NCI-H2171 treated with DMSO at 0.1 percent for 48 hours (cell line): Measurements from ENCODE around the gene CCDC88C.

ENCODE experiments used
- DNase-seq: peaks from one replicate; lab custom pipeline; 2025; lab: John Stamatoyannopoulos, UW

The CCDC88C gene

DNA sequence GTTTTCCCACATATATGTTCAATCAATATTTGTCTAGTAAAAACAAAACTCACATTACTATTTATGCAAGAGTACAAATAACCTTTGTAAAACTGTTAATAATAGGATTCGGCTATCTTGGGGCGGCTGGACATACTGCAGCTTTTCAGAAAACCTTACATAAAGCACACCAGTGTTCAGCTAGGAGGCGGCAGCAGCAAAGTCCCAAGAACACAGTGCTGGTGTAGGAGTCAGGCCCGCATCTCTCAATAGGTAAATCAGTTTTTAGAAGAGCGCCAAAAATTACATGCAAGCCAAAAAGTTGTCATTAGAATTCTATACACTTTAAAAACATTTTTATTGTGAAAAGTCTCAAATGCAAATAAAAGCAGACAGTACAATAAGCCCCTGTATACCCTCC is 37.5 kb downstream of the CCDC88C start:
- DNase-seq, result no peak

DNA sequence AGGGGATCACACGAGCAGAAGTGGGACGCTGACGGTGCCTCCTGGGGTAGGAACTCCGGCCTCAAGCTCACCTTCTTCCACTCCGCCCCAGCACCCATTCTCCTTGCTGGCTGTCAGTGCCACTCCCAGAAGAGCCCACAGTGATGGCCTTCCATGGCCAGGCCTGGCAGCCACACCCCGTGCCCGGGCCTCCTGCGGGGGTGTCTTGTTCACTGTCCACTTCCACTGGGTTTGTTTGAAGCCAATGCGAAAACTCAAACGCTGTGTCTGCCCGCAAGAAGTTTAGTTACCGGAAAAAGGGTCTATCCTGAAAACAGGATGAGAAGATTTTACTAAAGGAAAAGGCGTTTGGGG is 38.1 kb downstream of the CCDC88C start:
- no peak for DNase-seq

DNA sequence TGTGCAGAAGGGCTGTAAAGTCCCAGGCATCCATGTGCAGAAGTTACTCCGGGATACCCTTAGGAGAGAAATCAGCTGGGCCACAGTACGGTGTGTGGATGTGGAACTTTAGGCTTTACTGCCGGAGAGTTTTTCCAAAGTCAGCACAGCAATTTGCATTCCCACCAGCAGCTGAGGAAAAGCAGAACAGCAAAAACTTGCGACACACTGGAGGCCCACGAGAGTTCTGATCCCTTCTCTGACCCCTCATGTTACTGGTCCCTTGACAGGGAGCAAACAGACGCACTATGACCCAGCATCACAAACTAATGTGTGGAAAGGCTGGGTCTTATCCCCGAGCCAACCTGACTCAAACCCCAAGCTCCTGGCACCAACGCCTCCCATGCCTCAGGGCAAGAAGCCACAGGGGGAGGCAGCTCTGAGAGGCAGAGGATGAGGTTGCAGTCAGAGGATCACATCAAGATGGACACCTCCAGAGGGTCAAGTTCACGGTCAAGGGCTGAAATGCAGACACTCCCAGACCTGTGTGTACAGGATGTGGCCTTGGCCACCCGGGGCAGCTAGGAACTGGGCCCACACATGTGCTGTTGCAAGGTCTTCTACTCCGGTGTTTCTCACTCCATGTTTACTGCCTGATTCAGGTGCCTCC is 38.6 kb downstream of the CCDC88C start:
- DNase-seq, result no peak

DNA sequence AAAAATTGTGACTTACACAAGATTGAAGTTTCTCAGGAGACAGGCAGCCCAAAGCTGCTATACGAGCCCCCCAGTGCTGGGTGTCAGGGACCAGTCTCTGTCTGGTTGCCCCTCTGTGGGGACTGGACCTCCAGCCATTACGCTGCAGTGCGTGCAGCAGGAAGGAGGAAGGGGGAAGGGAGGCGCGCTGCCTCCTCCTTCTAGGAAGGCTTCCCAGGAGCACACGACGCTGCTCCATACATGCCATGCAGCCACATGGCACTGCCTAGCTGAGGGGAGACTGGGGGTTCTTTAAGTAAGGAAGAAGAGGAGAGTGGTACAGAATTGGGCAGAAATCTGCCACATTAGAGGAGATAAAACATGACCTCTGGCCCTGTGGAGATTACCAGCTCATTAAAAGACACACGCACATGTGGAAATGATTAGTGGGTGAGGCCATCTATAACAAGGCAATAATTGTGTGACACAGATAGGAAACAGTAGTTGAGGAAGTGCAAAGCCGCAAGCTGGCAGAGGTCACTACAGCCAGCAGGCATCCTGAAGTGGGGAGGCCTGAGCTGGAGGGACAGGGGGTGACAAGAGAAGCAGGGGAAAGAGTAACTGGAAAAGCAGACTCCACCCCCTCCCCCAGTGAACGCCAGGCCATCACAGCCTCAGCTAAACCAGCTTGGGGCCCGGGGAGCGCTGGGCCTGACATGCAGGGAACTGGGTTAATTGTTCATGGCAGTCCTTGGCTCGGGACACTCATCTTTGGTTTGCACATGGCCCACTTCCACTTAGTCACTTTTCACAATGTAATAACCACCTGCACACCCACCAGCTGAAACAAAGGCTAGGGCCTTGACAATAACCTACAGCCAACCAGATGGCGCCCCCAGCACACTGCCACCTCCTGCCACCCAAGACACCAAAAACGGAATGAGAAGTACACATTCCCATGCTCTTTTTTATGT is 39.6 kb downstream of the CCDC88C start:
- no peak for DNase-seq

DNA sequence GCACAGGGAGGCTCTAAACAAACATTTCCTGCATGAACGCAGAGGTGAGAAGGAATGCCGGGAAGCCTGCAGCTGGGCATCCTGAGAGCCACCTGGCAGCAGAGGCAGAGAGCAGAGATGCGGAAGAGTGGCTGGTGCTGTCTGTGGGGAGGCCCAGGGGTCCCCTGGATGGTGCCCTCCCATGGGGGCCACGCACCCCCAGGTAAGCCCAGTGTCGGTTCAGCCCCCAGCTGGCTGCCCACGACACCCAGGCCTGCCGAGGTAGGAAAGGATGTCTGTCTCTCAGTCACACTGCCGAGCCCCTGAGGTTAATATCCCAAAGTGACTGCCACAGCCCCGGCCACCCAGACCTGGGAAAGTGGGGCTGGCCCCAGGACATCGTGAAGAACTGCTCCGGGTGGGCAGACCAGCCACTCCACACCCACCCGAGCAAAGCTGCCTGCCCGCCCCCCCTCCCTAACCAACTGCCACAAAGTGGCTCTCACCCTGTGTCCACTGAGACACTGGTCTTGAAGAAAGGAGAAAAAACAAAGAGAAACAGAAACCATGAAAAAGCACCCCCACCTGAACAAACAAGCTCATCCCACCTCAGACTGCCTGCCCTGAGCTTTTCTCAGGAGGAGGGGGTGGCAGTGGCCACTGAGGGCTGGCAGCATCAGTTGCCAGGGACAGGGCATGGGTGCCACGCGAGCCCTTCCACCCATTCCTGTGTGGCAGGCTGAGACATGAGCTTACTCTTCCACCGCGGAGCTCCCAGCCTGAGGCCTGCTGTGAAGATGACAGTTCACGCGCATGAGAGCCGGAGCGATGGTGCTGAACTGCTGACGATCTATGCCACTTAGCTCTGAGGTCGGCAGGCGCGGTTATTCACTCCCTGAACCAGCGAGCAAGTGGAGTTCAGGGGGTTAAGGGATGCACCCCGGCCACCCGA is 40.8 kb downstream of the CCDC88C start:
- DNase-seq, result peak; percentile 64

DNA sequence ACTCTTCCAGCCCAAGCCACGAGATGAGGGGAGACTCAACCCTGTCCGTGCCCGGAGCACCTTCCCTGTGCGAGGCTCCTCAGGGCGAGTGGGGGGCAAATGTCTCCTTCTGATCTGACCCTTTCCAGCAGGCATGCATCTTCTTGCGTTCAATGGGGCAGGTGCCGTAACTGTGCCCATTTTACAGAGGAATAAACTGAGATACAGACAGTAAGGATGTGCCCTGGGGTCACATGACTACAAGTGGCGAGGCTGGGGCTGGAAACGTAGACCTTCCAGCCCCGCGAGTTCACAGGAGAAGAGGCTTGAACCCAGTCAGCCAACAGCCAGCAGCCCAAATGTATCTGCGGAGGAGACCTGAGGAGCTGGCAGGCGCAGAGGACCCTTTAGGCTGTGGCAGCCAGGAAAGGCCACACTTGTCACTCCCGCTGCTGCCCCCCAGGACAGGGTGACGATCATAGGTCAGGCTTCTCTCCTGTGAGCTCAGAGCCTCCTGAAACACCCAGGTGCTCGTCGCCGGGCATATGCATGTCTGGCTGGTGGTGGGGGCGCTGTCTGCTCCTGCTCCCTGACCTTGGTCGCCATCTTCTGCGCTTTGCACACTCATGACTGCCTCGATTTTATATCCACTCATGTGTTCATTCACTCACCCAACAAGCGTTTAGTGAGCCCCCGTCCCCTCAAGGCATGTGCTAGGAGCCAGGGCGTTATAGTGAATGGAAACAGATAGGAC is 41.7 kb downstream of the CCDC88C start:
- DNase-seq, result peak; percentile 59

DNA sequence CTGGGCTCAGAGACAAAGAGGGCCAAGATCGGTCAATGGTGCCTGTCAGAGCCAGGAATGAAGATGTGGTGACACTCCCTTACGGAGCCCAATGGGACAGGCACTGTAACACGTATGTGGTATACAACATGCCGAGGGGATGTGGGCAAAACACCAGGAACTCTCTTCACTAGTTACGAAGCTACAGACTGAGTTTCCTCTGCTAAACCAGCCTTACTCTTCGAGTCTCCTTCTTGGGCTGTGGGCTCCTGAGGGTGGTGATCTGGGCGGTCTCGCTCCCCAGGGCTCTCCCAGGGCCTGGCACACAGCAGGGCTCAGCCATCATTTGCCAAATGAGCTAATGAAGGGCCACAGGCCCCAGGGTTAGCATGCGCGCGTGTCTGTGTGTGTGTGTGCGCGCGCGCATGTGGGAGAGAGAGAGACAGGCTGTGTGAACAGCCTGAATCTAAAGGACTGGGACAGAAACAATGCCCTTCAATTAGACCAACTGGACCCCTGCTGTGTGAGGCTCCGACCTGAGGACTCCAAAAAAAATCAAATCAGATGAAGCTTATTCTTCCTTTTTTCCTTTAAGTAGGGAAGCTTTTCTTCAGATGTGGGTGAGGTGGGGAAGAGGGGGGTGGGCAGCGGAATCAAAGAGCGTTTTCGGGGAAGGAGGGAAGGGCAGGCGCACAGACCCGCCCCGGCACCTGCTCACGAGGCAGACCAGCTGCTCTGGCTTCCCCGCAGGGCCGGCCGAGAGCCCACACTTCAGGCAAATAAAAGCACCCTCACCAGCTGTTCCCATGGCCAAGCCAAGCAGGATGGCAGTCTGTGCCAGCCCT is 42.5 kb downstream of the CCDC88C start:
- peak; percentile 88 for DNase-seq

DNA sequence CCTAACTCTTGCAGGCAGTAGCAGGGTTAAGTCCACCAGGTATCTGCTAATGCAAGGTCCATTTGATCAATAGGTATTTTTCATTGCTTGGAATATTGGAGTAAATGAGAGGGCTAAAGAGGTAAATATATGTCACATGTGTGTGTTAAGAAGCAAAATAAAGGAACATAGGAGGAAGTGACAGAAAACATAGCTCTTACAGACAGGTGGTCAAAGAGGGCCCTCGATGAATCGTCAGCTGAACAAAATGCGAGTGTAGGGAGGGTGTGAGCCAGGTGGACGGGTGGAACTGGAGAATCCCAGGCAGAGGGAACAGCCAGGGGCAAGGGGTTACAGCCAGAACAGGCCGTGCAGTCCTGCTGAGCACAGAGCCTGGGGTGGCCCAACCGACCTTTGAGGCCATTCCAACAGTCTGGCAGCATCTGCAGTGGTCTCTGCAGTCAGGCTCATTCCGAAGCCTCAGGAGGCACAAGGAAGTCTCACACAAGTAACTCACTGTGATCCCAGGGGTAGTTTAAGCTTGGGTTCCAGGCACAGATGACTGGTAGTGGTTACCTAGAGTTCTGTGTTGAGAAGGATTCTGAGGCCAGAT is 43.2 kb downstream of the CCDC88C start:
- peak; percentile 48 for DNase-seq

DNA sequence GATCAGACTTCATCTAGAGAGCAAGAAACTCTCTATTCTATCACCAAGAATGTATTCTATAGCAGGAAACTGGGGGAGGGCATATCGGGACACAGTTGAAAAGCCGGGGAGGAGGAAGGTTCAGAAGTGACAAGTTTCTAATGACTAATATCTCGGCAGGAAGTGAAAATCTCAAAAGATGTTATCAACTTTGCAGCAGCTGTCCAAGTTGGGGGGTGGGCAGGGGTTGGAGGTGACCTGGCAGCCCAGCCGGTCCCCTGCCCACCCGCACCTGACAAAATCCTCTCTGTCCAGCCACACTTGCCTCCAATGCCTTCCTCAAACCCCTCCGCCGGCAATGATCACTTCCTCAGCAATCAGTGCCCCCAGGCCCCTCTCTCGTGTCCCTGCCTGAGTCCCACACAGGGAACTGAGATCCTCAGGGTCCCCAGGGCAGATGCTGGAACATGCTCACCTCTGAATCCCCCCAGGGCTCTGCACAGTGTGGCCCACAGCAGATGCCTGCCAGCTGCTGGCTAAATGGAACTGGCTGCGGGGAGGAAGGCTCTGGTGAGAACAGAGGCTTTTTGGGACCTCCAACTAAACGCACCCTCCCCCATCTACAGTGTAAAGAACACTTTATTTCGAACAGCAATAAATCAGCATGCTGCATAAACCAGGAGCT is 43.9 kb downstream of the CCDC88C start:
- DNase-seq, result peak; percentile 76

DNA sequence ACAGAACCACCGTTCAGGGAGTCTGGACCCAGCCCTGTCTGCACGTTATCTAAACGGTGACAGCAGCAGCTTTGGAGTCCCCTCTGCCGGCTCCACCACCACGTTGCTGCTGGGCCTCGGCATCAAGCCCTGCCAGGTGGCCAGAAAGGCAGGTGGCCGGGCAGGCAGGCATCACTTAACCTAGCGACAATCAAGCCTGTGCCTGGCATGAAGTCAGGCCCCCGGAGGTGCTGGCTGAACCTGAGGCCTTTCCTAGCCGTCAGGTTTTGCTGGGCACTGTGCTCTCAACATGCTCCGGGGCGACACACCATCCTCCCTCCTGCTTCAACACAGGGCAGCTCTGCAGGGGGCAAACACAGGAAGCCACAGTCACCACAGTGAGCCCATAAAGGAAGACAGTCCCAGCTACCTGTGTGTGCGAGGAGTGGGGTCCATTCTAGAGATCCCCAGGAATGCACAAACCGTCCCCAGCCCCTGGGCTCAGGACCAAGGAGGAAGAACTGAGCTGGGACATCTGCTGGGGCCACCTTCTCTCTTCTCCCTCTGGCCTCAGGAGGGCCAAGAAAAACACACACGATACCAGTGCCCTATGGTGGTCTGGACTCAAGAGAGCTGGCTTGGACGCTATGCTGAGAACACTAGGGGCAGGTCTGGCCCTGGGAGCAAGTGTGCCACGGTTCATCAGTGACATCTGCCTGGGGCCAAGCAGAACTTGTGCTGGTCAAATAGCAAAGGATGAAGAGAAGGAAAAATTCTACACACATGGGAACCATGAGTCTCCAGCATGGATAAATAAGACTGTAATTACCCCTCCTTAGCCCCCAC is 44.7 kb downstream of the CCDC88C start:
- peak; percentile 61 for DNase-seq

DNA sequence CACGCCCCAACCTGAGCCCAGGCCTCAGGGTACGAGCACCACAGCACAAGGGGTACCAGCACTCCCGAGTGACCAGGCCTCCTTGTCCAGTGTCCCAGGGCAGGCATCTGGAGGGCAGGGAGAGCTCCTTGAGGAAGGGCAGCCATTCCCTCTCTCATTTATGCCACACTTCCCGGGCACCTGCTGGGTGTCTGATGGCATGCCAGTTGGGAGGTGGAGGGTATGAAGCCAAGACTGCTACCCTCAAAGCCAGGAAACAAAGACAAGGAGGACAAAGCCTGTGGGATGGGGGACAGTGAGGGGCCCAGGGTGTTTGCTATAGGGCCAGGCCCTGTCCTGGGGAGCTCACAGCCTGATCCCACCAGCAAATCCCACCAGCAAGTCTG is 45.6 kb downstream of the CCDC88C start:
- no peak for DNase-seq

DNA sequence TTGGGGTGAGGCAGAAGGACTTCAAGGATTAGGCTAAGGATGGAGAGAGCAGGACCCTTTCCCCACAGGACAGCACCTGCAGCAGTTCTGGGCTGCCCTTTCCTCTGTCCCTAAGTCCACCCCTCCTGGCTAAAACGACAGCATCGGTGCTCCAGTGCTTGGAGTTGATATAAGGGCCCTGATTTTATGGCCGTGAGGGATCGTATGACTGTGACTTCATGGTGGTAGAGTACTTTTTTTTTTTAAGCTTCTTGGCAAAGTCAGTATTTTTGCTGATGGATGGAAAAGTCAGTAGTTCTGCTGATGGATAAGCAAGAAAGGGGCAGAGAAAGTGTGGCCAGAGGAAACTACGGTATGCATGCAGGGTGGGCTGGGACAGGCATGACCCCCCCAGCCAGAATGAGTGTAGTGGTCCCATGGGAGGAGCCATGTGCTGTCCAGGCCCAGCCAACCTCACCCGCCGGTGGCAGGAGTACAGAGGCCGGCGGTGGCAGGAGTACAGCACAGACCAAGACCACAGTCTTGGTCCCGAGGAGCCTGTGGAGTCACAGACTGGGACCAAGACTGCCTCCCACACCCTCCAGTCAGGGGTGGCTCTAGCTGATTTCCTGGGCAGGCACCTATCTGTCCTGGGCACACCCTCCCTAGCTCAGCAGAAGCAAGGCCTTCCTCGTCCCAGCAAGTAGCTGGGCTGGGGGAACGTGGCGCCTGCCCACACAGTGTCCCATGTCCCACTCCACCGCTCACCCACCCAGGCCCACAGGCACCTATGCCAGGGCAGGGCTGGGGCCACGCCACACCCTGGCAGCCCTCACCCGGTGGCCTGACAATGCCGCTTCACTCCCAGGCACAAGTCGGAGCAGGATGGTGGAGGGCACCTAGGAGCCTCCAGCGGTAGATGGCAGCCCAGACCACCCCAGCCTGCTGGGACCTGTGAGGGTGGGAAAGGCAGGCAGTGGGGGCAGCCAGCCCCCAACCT is 46.3 kb downstream of the CCDC88C start:
- peak; percentile 42 for DNase-seq

DNA sequence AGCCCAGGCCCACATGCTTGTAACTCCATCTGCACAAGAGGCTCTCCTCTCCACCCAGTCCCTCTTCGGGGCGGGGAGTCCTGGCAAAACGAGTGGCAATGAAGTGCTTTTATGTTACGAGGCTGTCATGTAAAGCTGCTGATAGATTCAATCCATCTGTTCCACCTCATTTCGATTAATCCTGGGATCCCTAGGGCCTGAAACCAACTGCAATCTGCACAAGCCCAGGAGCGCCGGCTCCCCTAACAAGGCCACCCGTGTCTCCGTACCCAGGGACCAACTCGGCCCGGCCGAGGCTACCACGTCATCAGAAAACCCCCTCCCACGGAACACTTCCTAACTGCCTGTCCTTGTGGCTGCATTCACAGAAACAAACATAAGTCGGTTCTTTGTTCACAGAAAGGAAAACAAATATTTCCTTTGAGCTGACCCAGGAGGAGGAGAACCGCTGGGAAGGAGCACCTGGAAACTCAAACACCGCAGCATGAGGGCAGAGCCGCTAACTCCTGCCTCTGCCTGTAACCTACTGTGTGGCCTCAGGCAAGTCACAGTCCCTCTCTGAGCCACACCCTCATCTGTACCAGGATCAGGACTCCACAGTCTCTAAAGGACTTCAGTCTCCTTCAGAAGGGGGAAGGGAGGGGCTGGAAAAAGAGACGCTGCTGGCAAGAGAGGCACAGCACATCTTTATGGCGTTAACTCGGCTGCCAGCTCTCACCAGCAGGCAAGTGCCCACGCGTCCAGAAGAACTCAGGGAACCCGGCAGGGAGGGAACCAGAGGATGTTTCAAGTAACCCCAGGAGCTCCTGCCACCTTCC is 47.8 kb downstream of the CCDC88C start:
- peak; percentile 97 for DNase-seq

DNA sequence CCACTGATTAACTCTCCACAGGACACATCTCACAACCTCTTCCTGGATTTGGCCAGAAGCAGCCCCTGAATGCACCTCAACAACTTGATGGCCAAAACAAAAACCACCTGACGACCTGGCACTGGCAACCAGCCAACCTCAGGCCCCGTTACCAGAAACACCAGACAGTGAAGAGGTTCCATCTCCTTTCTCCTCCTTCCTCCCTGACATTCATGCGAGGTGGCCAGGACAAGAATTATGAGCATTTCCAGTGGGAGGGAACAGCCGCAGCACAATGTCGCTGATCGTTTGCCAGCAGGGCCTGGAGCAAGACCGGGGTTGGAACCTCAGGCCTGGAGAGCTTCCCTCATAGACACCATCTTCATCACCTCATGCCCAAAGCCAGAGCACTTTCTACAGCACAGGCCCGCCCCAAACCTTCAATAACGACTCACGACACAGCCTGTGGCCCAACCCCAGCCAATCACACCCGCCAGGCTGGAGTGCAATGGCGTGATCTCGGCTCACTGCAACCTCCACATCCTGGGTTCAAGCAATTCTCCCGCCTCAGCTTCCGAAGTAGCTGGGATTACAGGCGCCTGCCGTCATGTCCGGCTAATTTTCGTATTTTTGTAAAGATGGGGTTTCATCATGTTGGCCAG is 48.7 kb downstream of the CCDC88C start:
- no peak for DNase-seq

DNA sequence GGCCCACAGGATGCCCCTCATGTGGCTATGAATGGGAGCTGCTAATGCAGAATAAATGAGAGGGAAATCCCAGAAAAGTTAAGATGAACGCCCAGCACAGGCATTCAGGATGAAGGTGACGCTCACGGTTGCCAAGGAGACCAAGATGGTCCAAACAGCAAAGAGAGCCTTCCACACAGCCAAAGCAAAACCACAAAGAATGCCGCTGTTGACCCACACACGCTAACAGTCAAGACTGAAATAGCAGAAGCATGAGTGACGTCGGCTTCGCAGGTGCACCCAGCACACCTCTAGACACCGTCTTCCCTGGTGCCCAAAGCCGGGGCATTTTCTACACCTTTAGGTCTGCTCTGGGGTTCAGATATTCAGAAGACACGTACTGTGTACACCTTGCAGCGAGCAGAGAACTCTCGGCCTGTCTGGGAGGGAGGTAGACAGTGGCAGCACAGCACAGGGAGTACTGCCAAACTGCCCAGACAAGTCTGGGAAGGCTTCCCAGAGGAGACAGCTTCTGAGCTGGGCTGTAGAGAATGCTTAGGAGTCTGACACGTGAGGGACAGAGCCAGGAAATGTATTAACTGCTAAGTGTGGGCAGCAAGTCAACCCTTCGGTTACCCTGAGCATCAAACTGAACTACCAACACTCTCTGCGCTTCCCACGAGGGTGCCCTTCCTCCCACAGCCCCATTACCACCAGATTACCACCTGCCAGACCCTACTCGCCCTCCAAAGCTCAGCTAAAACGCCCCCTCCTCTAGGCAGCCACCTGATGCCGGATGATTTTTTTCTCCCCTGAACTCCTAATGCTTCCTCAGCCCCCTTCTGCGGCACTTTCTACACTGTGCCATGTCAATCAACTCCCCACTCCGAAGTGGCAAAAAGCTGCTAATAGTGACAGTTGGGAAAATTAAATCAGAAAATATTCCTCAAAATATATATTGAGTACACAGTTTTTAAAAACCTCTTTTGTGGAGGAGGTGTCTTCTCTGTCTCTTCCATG is 50.1 kb downstream of the CCDC88C start:
- DNase-seq, result no peak
